Smooth muscle cell of the brain vasculature (primary cell): ENCODE results near the gene CCDC194.
A peak's percentile ranks its signal among the peaks of the same experiment; 100 is the strongest.
"Not testable (repeated sequence)": the region's sequence is repeated elsewhere in the genome, so short reads cannot be mapped to it uniquely, and the experiment has no call there.

Source experiments
- DNase-seq: peaks from one replicate; pipeline ENCODE4 v3.0.0-alpha.2; 2012; ENCODE audit warnings: low read depth, low spot score

The CCDC194 gene

DNA sequence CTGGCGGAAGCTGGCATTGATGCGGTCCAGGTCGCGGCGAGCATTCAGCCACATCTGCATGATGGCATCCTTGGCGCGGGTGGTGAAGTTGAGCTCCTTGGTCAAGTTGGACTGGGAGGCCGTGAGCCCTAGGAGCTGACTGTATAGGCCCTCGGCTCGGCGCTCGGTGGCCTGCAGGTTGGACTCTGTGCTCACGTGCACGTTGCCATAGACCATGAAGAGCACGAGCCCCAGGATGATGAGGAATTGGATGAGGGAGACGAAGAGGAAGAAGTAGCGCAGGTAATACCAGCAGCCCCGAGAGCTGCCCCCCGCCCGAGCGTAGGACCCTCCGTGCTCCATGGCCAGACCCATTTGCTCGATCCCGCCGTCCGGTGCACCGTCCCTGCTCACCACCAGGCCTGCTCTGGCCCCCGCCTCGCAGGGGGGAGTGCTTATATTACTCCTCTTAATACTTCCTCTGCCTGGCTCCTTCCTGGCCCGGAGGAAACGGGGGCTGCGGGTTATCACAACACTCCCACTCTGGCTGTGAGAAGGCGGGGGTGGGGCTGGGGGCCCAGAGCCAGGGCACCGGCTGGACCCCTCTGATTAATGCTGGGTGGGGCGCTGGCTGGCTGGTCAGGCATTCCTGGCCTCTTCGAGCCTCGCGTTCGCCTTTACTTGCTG lies 16.9 kb downstream of the CCDC194 start, which contains the start of gene PLVAP:
Gene PLVAP, minus strand, starts transcription at position 408 of the 666 bp plus-strand sequence. Its CDS starts 54 bp downstream, at position 354.
- no peak for DNase-seq

DNA sequence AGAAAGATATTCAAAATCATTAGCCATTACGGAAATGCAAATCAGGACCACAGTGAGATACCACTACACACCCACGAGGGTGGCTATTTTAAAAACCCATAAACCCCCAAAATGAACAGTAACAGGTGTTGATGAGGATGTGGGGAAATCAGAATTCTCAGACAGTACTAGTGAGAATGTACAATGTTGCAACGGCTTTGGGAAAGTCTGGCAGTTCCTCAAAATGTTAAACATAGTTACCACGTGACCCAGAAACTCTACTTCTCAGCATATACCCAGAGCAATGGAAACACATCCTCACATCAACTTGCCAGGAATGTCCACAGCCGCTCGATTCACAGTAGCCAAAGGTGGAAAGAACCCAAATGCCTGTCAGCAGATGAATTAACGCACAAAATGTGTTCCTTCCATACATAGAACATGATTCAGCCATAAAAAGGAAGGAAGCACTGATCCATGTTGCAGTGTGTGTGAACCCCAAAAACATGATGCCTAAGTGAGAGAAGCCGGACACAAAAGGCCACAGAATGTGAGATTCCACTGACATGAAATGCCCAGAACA lies 23.9 kb downstream of the CCDC194 start:
- no peak for DNase-seq

GRCh38 chr19:17365361-17365760 lies 28.6 kb downstream of the CCDC194 start:
- DNase-seq: no peak

DNA sequence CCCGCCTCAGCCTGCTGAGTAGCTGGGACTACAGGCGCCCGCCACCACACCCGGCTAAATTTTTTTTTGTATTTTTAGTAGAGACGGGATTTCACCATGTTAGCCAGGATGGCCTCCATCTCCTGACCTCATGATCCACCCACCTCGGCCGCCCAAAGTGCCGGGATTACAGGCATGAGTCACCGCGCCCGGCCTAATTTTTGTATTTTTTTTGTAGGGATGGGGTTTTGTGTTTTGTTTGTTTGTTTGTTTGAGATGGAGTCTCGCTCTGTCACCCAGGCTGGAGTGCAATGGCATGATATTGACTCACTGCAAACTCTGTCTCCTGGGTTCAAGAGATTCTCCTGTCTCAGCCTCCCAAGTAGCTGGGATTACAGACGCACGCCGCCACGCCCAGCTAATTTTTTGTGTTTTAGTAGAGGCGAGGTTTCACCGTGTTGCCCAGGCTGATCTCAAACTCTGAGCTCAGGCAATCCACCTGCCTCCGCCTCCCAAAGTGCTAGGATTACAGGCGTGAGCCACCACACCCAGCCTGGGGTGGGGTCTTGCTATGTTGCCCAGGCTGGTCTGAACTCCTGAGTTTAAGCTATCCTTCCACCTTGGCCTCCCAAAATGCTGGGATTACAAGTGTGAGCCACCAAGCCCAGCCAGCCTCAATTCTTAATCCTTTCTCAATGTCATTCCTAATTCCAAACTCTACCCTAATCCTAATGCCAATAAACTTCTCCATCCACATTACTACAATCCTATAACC lies 30.0 kb downstream of the CCDC194 start:
- DNase-seq: not testable (repeated sequence)

- no peak for DNase-seq
Measured at GRCh38 chr19:17359905-17360800, 33.8 kb downstream of the CCDC194 start.

DNA sequence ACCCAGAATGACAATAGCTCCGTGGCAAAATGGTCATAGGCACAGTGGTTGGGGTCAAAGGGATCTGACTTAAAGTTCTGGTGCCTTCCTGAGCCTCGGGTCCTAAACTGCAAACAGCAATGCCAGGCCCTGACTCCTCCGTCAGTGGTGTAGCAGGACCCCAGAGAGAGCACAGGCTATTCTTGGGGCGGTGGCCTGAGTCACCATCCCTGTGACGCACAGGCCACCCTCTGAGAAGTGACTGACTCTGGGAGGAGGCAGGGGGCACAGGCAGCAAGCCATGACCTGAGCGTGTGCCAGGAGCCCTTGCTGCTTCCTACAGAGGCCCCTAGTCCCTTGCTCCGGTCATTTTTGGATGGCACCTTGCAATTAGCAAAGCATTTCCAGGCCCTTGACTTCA lies 35.6 kb downstream of the CCDC194 start:
- DNase-seq: no peak

- DNase-seq: no peak
Measured at GRCh38 chr19:17357724-17358123, 36.3 kb downstream of the CCDC194 start.

- no peak for DNase-seq
Measured at GRCh38 chr19:17357078-17357666, 36.8 kb downstream of the CCDC194 start.

DNA sequence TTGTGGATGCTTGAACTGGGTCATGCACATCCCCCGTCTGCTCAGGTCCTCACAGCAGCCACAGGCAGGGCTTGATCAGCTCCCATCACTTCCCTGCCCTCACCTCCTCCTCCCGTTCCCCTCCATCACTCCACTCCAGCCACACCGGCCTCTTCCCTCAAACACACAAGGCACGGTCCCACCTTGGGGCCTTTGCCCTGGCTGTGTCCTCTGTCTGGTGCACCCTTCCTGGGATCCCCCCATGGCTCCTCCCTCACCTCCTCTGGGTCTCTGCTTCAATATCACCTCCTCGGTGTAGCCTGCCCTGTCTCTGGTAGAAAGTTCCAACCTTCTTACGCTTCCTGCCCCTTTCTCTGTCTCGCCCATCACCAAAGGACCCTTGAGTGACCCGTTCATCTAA lies 40.6 kb downstream of the CCDC194 start:
- no peak for DNase-seq

DNA sequence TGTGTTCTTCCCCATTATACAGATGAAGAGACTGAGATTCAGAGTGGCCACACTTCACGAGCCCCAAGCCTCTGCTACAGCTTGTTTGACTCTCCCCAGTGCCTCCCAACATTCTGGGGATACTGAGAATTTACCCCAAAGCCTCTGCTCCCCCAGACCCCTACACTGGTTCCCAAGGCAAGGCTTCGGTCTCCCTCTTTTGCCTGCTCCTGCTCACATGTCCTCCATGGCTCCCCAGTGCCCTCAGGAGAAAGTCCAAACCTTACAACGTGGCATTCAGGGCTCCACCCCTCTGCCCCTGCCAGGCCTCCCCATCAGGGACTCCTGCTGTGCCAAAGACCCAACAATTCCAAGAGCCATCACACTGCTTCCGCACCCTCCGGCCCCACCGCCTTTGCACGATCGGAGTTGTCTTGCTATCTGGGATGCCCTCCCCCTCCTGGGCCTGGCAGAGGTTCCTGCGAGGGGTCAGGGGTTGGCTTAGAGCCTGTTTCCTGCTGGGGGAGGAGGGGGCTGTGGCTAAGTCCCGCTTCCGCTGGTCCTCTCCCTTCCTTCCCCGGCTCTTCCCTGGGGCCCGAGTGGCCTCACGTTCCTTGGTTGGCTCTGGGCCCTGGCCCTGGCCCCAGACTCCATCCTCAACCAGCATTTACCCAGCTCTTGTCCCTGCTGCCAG lies 41.3 kb downstream of the CCDC194 start:
- no peak for DNase-seq

DNA sequence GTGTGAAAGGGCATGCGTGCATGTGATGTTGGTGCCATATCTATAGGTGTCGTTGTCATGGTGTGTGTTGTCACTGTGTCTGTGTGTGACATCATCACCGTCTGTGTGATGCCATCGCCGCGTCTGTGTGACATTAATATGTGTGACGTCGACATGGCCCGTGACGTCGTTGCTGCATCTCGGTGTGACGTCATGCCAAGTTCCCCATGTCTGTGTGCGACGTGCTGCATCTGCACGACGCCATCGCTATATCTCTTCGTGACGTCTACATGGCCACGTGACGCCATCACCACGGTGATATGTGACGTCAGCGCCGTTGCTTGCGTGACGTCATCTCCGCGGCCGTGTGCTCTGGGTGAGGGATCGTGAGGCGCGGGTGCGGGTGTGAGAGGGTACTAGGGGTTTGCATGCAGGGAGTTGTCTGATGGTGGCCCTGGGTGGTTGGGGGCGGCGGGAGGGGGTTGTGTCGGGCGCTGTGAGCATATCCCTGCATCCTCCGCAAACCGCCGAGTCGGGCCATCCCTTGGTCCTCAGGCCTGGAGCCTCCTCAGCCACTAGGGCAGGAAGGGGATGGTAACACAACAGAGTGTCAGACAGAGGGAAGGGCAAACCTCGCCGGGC lies 42.1 kb downstream of the CCDC194 start:
- no peak for DNase-seq

DNA sequence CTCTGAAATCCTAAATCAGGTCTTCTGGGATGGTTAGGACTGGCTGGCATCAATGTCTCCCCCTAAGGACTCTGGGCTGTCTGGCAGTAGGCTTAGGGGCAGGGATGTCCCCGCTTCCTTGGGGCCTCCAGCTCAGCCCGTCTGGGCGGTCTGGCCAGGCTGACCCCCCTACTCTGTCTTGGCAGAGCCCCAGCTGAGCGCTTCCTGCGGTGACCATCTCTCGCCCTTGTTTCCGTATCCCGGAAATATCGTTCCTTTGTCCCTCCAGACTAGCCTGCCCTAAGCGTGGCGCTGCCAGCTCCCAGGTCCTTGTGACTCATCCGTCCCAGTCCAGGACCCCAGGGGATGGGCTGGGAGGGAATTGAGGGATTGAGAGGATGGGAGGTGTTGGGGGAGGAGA lies 45.3 kb downstream of the CCDC194 start:
- peak; percentile 56 for DNase-seq

DNA sequence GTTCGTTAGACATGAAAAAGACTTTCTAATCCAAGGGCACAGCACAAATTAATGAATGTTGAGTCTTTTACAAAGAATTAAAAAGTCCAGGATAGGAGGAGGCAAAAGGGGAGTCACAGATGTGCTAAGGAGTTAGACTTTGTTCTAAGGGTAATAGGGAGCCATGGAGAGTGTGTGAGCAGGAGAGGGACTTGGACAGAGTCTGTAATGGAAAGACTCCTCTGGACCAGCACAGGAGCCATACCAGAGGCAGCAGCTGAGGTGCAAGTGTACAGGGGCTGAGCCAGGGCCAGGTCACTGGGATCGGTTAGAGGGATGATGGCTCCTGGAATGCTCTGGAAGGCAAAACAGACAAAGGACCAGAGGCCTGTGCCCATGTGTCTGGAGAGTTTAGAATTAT lies 46.1 kb downstream of the CCDC194 start:
- DNase-seq: no peak

DNA sequence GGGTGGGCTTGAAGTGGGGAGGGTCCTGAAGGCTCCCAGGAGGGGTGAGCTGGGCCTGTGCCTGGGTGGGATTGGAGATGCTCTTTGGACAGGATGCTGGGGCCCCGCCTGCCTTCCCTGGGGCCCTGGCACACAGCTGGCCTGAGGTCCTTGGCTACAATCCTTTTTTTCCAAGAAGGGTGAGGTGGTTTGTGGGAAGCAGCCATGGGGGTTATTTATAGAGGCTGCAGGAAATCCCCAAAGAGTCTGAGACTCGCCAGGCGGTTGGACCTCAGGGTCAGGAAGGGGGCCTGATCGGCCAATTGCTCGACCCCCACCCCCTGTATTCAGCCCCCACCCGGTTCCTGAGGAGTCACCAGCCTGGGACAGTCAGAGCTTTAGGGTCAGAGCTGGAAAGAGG lies 46.6 kb downstream of the CCDC194 start:
- no peak for DNase-seq

GRCh38 chr19:17346109-17346671 lies 47.8 kb downstream of the CCDC194 start:
- no peak for DNase-seq

GRCh38 chr19:17341845-17342244 lies 52.2 kb downstream of the CCDC194 start:
- DNase-seq: no peak

- no peak for DNase-seq
Measured at GRCh38 chr19:17341386-17341785, 52.6 kb downstream of the CCDC194 start.

- no peak for DNase-seq
Measured at GRCh38 chr19:17340871-17341357, 53.1 kb downstream of the CCDC194 start.
